ENCODE measurements around the gene XYLT2.

- TF ChIP-seq CTCF (IDR thresholded peaks at IDR 0.05; ENCODE audit: insufficient read depth, low read depth, low read length): no peak
- TF ChIP-seq EZH2 (IDR thresholded peaks at IDR 0.05; ENCODE audit: insufficient read depth, low read length): no peak
These were observed 42.8 kb downstream of the XYLT2 start for GRCh38 chr17:50388728-50389127.

All from astrocyte (in vitro differentiated cells and primary cell).